ENCODE measurements around the gene BNC2. TPM values are rescaled to one million over a fixed set of nuclear protein-coding genes. Genes with fewer than 3 reads are reported as not detected.

Gene BNC2
- total and polyA plus RNA-seq, 2 of the 13 experiments (the other 11 are each of a cell fraction or from before 2014, with no cell fraction given), result not detected

DNA sequence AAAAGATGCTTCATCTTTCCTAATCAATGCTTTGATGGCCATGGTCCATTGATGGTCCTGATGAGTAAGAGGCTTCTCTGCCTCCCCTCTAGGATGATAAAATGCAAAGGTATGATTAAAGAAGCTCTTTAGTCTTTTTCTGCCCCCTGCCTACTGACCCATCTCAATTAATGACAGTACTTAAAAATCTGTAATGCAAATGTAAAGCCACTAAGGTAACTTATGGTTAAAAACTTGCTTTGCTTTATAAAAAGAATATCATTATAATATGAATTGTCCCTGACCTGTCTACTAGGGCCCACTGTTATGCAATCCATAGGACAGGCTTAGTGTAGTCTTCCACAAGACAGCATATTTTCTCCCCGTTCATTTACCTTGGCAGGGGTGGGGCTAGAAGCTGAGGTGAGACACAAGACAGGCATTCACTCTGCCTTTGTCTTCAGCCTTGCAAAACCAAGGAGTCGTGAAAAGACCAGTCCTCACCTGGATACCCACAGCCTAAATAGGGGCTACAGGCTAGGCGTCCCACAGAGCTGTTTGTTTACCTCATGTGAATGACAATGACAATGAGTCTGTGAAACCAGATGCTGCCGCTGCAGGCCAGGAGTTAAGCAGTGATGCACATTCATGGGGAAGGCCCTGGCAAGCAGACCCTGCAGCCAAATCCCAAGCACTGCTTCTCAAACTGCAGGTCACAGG, 60.4 kb downstream of the BNC2 start (continued):
- TF ChIP-seq, protein P1, sequence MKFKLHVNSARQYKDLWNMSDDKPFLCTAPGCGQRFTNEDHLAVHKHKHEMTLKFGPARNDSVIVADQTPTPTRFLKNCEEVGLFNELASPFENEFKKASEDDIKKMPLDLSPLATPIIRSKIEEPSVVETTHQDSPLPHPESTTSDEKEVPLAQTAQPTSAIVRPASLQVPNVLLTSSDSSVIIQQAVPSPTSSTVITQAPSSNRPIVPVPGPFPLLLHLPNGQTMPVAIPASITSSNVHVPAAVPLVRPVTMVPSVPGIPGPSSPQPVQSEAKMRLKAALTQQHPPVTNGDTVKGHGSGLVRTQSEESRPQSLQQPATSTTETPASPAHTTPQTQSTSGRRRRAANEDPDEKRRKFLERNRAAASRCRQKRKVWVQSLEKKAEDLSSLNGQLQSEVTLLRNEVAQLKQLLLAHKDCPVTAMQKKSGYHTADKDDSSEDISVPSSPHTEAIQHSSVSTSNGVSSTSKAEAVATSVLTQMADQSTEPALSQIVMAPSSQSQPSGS (CRISPR knock-in tag; IDR thresholded peaks at IDR 0.05), result no peak
- TF ChIP-seq ZSCAN12 (CRISPR knock-in tag; IDR thresholded peaks at IDR 0.05), result no peak
- TF ChIP-seq, protein P2, sequence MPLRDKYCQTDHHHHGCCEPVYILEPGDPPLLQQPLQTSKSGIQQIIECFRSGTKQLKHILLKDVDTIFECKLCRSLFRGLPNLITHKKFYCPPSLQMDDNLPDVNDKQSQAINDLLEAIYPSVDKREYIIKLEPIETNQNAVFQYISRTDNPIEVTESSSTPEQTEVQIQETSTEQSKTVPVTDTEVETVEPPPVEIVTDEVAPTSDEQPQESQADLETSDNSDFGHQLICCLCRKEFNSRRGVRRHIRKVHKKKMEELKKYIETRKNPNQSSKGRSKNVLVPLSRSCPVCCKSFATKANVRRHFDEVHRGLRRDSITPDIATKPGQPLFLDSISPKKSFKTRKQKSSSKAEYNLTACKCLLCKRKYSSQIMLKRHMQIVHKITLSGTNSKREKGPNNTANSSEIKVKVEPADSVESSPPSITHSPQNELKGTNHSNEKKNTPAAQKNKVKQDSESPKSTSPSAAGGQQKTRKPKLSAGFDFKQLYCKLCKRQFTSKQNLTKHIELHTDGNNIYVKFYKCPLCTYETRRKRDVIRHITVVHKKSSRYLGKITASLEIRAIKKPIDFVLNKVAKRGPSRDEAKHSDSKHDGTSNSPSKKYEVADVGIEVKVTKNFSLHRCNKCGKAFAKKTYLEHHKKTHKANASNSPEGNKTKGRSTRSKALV (CRISPR knock-in tag; IDR thresholded peaks at IDR 0.05), result no peak
- no peak for TF ChIP-seq ZNF878 (CRISPR knock-in tag; IDR thresholded peaks at IDR 0.05)

DNA sequence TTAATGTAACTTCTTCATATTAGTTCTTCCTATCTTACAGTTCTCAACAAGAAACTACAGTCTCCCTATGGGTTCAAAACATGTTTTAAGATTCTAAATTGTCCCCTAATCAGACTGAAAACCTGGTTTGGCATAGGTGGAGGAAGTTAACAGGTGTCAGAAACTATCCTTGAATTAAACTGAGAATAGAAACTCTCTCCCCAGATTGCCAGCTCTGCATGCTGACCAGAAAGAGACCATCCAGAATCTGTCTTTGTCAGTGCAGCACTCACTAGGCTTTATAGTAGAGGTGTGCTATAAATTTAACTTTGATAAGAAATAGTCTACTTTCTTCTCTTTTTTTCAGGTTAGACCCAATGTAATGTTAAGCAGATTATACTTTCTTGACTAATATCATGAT, 63.8 kb downstream of the BNC2 start:
- Histone ChIP-seq H3K4me2 (ENCODE audit: low read depth, low read length) (no peak overlapping the region), H3K4me3 (replicated peaks in 1 of 3; ENCODE audit: insufficient read depth in 1 of 3, low read depth in 2 of 3, low read length in 3 of 3) (no peak overlapping the region), H3K4me1 (ENCODE audit: insufficient read depth, low read length) (no peaks in the 10 kb centered on the region), H3K79me2 (ENCODE audit: insufficient read depth, low read length) (no peaks in the 10 kb centered on the region), H3K36me3 (replicated peaks in 1 of 2; ENCODE audit: control insufficient read depth in 1 of 2, insufficient read depth in 2 of 2, low read length in 2 of 2) (no peaks in the 10 kb centered on the region), H3K27me3 (ENCODE audit: control insufficient read depth in 1 of 2, insufficient read depth in 2 of 2, low read length in 2 of 2) (no peaks in the 10 kb centered on the region; a peak in 1 of 5 replicates), H3K27ac (ENCODE audit: extremely low read length, insufficient read depth, low read length) (no peak overlapping the region), H2AFZ (ENCODE audit: low read length) (no peak overlapping the region), H3K9ac (ENCODE audit: insufficient read depth, low read depth, low read length) (no peak overlapping the region), H3K9me3 (ENCODE audit: low read length) (no peaks in the 10 kb centered on the region), H4K20me1 (ENCODE audit: insufficient read depth, low read length) (no peaks in the 10 kb centered on the region)
- ChIA-PET POLR2A (no interaction called here), CTCF (ENCODE audit: low intra/inter-chr PET ratio, low total read pairs) (no interaction called here)
- intact Hi-C loops (cut with micrococcal nuclease; ENCODE audit: unreplicated experiment) (no loop called here), in situ Hi-C loops (cut with HindIII; ENCODE audit: extremely low pct_ligation_motif_present, low pct_unique_long_range_greater_than_20kb) (no loop called here)
- DNase-seq (ENCODE audit: low spot score) (no peak), ATAC-seq (no peak), FAIRE-seq (no peak)
- no TSS peak for BruUV-seq (replicated peaks)
- TF ChIP-seq ZKSCAN8 (CRISPR knock-in tag; IDR thresholded peaks at IDR 0.05; ENCODE audit: borderline replicate concordance) (no peak), ZNF841 (CRISPR knock-in tag; IDR thresholded peaks at IDR 0.05; ENCODE audit: borderline replicate concordance) (no peak), JARID2 (CRISPR knock-in tag; IDR thresholded peaks at IDR 0.05; ENCODE audit: insufficient replicate concordance) (no peak)
- TF ChIP-seq, protein P3, sequence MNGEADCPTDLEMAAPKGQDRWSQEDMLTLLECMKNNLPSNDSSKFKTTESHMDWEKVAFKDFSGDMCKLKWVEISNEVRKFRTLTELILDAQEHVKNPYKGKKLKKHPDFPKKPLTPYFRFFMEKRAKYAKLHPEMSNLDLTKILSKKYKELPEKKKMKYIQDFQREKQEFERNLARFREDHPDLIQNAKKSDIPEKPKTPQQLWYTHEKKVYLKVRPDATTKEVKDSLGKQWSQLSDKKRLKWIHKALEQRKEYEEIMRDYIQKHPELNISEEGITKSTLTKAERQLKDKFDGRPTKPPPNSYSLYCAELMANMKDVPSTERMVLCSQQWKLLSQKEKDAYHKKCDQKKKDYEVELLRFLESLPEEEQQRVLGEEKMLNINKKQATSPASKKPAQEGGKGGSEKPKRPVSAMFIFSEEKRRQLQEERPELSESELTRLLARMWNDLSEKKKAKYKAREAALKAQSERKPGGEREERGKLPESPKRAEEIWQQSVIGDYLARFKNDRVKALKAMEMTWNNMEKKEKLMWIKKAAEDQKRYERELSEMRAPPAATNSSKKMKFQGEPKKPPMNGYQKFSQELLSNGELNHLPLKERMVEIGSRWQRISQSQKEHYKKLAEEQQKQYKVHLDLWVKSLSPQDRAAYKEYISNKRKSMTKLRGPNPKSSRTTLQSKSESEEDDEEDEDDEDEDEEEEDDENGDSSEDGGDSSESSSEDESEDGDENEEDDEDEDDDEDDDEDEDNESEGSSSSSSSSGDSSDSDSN (CRISPR knock-in tag; IDR thresholded peaks at IDR 0.05), result no peak
